Peyer's patch (tissue), 4 donors: ENCODE data around the gene BIRC6.

ENCODE experiments used
- POLR2A ChIP-seq, 2 donors: fragments of 450-650 bp; IDR thresholded peaks; one replicate each; pipeline ENCODE4 v1.5.1; 2017; ENCODE audit warnings: antibody characterized with exemption in 2 of 2, mild to moderate bottlenecking in 2 of 2, moderate library complexity in 2 of 2
- TF ChIP-seq, protein P1 (sequence below), 6 experiments: fragments of 450-650 bp in 4 of 6; fragments of 200-600 bp in 2 of 6; sonication (generic) in 1 of 6; IDR thresholded peaks; one replicate each; pipeline ENCODE4 v1.5.1; 2017 to 2019; ENCODE audit warnings: antibody characterized with exemption in 6 of 6, mild to moderate bottlenecking in 3 of 6, moderate library complexity in 1 of 6

DNA sequence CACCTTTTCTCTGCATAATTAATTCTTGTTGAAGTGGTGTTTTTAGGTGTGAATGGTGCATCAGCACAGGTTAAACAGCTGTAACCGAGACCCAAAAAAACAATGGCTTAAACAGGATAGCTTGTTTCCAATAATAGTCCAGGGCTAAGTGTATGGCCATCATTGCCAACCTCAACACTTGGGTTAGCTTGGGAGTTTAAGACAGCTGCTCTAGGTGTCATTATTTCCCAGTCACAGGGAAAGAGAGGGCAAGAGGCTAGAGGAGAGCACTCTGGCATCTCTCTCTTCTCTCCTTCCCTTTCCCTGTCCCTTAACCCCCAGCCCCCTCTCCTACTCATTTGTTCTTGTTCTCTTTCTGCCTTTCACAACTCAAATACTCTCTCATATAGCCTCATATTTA, 21.1 kb downstream of the BIRC6 start:
- TF ChIP-seq, protein P1, sequence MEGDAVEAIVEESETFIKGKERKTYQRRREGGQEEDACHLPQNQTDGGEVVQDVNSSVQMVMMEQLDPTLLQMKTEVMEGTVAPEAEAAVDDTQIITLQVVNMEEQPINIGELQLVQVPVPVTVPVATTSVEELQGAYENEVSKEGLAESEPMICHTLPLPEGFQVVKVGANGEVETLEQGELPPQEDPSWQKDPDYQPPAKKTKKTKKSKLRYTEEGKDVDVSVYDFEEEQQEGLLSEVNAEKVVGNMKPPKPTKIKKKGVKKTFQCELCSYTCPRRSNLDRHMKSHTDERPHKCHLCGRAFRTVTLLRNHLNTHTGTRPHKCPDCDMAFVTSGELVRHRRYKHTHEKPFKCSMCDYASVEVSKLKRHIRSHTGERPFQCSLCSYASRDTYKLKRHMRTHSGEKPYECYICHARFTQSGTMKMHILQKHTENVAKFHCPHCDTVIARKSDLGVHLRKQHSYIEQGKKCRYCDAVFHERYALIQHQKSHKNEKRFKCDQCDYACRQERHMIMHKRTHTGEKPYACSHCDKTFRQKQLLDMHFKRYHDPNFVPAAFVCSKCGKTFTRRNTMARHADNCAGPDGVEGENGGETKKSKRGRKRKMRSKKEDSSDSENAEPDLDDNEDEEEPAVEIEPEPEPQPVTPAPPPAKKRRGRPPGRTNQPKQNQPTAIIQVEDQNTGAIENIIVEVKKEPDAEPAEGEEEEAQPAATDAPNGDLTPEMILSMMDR (IDR thresholded peaks at IDR 0.05) = no peak
- TF ChIP-seq POLR2A (IDR thresholded peaks at IDR 0.05) = no peak
